K562 (cell line): ENCODE results near the gene AGPAT4. TPM values are rescaled to one million over a fixed set of nuclear protein-coding genes. Genes with fewer than 3 reads are reported as not detected.

Experiments
- ATF1 ChIP-seq, 2 experiments: fragments of 450-650 bp in 1 of 2; IDR thresholded peaks; 2 replicates each; pipeline ENCODE4 v1.6.1; 2016; ENCODE audit warnings: missing compliant biosample characterization in 1 of 2, missing genetic modification characterization in 1 of 2
- BACH1 ChIP-seq: fragments of 200-800 bp; sonication (Bioruptor generic); IDR thresholded peaks from 2 replicates; pipeline ENCODE4 v1.6.1; 2016; ENCODE audit warnings: missing genetic modification characterization, missing compliant biosample characterization
- CBFA2T3 ChIP-seq: fragments of 450-650 bp; IDR thresholded peaks from 2 replicates; pipeline ENCODE4 v1.6.1; 2017
- CHD1 ChIP-seq: fragments of 200-600 bp; sonication (generic); IDR thresholded peaks from one replicate; pipeline ENCODE4 v1.6.1; 2012; ENCODE audit warnings: mild to moderate bottlenecking, moderate library complexity, low read length, inconsistent platforms
- EHMT2 ChIP-seq: fragments of 450-650 bp; IDR thresholded peaks from 2 replicates; pipeline ENCODE4 v1.6.1; 2018; ENCODE audit warnings: antibody characterized with exemption
- ETV5 ChIP-seq: sonication (generic); formaldehyde crosslinking; IDR thresholded peaks from 2 replicates; pipeline ENCODE4 v1.4.0; 2020; ENCODE audit warnings: low read depth, mild to moderate bottlenecking, missing genetic modification reagents
- GABPB1 ChIP-seq: sonication (generic); formaldehyde crosslinking; IDR thresholded peaks from 2 replicates; pipeline ENCODE4 v1.8.0; 2022; ENCODE audit warnings: mild to moderate bottlenecking, missing genetic modification reagents
- JUN ChIP-seq, 2 experiments: sonication (generic) in 1 of 2; formaldehyde crosslinking in 1 of 2; IDR thresholded peaks; 2 replicates each; pipeline versions ENCODE4 v1.6.1 to v1.8.0; 2012 to 2022; ENCODE audit warnings: borderline replicate concordance in 2 of 2, mild to moderate bottlenecking in 2 of 2, improper control_type of control experiment in 1 of 2, low read depth in 1 of 2, low read length in 1 of 2, missing genetic modification reagents in 1 of 2
- KAT2B ChIP-seq: IDR thresholded peaks from one replicate; pipeline ENCODE4 v1.6.1; 2012; ENCODE audit warnings: low read depth, mild to moderate bottlenecking, control low read depth, inconsistent platforms, low read length, moderate library complexity
- KLF13 ChIP-seq: fragments of 450-650 bp; IDR thresholded peaks from 2 replicates; pipeline ENCODE4 v1.6.1; 2016; ENCODE audit warnings: missing genetic modification characterization, low read depth, mild to moderate bottlenecking, missing compliant biosample characterization, moderate library complexity, borderline replicate concordance
- NR3C1 ChIP-seq: sonication (generic); formaldehyde crosslinking; IDR thresholded peaks from 2 replicates; pipeline ENCODE4 v1.8.1; 2022; ENCODE audit warnings: missing genetic modification reagents
- NRF1 ChIP-seq, 2 experiments: fragments of 450-650 bp; IDR thresholded peaks in 1 of 2; conservative IDR thresholded peaks in 1 of 2; 2 replicates each; pipeline ENCODE4 v1.6.1; 2014; ENCODE audit warnings: mild to moderate bottlenecking in 2 of 2
- RAD21 ChIP-seq, 2 experiments: fragments of 250-450 bp in 1 of 2; fragments of 450-650 bp in 1 of 2; sonication (Bioruptor Pico) in 1 of 2; formaldehyde crosslinking in 1 of 2; IDR thresholded peaks in 1 of 2; conservative IDR thresholded peaks in 1 of 2; 2 replicates each; pipeline versions ENCODE4 v1.4.0 to v1.8.0; 2020 to 2022; ENCODE audit warnings: mild to moderate bottlenecking in 2 of 2, moderate library complexity in 1 of 2
- SMARCA5 ChIP-seq: fragments of 450-650 bp; IDR thresholded peaks from 2 replicates; pipeline ENCODE4 v1.6.1; 2016
- SP2 ChIP-seq: IDR thresholded peaks from 2 replicates; pipeline ENCODE4 v1.6.1; 2011; ENCODE audit warnings: mild to moderate bottlenecking, low read depth, low read length, moderate library complexity; ENCODE audit not compliant: poor library complexity, severe bottlenecking; ENCODE audit errors: extremely low read depth
- TAL1 ChIP-seq: fragments of 450-650 bp; IDR thresholded peaks from 2 replicates; pipeline ENCODE4 v1.6.1; 2016; ENCODE audit warnings: mild to moderate bottlenecking
- THRAP3 ChIP-seq: fragments of 450-650 bp; IDR thresholded peaks from 2 replicates; pipeline ENCODE4 v1.6.1; 2016; ENCODE audit warnings: mild to moderate bottlenecking, inconsistent platforms, borderline replicate concordance
- ZNF165 ChIP-seq: fragments of 250-450 bp; sonication (Bioruptor Pico); IDR thresholded peaks from 2 replicates; pipeline ENCODE4 v1.4.0; 2020; ENCODE audit warnings: borderline replicate concordance
- ZNF444 ChIP-seq: fragments of 250-450 bp; sonication (Bioruptor Pico); IDR thresholded peaks from 2 replicates; pipeline ENCODE4 v1.4.0; 2020; ENCODE audit warnings: mild to moderate bottlenecking, moderate library complexity
- ZNF785 ChIP-seq: fragments of 250-450 bp; sonication (Bioruptor Pico); IDR thresholded peaks from 2 replicates; pipeline ENCODE4 v1.4.0; 2020; ENCODE audit warnings: mild to moderate bottlenecking
- polyA plus RNA-seq, 8 experiments: library from polyadenylated mRNA; depleted of rRNA in 4 of 8; stranded (reverse) in 5 of 8; unstranded in 3 of 8; fragments of >200 nt; fragmentation: Nextera tagmentation in 2 of 8; fragmentation: Illumina TruSeq in 1 of 8; extraction: Ambion mirVana in 2 of 8; extraction: Trizol in 1 of 8; gene quantifications; 2 replicates each; pipeline versions ENCODE4 v1.2.1 to v1.2.3, GENCODE V29; 2011 to 2014; ENCODE audit warnings: inconsistent platforms in 1 of 8, missing spikeins in 1 of 8
- total RNA-seq, 7 experiments: library from RNA; depleted of rRNA in 6 of 7; stranded (reverse); fragments of >200 nt in 6 of 7; fragmentation: Illumina TruSeq in 2 of 7; extraction: Trizol in 2 of 7; gene quantifications; 2 replicates each; pipeline versions ENCODE4 v1.2.1 to v1.2.3, GENCODE V29; 2011 to 2021; ENCODE audit warnings: low replicate concordance in 1 of 7
- TF ChIP-seq, protein P1 (sequence below): fragments of 450-650 bp; IDR thresholded peaks from 2 replicates; pipeline ENCODE4 v1.6.1; 2016; ENCODE audit warnings: low read depth

Gene AGPAT4
- total and polyA plus RNA-seq, 9 of the 15 experiments (the other 6 are each of a cell fraction or from before 2014, with no cell fraction given) = 2.2 to 15.0 (median 5.7) TPM

DNA sequence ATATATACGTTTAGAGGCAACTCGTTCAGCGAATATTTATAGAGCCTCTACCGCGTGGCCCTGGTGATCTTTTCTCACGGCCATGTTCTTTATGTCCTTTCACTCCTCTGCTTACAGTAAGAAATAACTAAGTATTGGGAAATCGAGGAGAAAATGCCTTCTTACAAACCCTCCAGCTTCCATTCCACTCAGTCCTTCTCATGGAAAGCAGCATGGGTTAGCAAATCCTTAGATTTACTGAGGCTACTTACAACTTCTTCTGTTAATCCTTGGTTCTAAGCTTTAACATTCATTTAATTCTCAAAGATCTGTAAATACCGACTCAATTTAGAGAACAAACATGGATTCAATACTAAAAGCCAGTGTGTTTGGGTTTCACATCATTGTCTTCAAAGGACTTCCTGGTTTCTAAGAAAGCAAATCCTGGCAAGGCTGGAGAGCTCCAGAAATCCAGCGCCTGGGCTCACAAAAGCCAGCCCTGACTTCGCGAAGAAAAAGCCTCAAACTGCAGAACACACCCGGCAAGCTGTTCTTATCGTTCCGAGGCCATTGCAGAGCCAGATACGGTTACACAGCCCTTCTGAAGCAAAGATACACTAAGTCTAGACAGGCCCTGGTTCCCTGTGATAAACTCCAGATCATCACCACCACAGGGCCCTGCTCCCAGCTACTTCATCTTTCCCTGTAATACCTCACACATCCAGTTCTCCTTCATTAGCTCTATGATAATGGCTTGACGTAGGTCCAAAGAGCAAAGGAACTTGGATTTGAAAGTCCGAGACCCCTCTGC is 19.2 kb downstream of the AGPAT4 start (continued):
- TF ChIP-seq, protein P1, sequence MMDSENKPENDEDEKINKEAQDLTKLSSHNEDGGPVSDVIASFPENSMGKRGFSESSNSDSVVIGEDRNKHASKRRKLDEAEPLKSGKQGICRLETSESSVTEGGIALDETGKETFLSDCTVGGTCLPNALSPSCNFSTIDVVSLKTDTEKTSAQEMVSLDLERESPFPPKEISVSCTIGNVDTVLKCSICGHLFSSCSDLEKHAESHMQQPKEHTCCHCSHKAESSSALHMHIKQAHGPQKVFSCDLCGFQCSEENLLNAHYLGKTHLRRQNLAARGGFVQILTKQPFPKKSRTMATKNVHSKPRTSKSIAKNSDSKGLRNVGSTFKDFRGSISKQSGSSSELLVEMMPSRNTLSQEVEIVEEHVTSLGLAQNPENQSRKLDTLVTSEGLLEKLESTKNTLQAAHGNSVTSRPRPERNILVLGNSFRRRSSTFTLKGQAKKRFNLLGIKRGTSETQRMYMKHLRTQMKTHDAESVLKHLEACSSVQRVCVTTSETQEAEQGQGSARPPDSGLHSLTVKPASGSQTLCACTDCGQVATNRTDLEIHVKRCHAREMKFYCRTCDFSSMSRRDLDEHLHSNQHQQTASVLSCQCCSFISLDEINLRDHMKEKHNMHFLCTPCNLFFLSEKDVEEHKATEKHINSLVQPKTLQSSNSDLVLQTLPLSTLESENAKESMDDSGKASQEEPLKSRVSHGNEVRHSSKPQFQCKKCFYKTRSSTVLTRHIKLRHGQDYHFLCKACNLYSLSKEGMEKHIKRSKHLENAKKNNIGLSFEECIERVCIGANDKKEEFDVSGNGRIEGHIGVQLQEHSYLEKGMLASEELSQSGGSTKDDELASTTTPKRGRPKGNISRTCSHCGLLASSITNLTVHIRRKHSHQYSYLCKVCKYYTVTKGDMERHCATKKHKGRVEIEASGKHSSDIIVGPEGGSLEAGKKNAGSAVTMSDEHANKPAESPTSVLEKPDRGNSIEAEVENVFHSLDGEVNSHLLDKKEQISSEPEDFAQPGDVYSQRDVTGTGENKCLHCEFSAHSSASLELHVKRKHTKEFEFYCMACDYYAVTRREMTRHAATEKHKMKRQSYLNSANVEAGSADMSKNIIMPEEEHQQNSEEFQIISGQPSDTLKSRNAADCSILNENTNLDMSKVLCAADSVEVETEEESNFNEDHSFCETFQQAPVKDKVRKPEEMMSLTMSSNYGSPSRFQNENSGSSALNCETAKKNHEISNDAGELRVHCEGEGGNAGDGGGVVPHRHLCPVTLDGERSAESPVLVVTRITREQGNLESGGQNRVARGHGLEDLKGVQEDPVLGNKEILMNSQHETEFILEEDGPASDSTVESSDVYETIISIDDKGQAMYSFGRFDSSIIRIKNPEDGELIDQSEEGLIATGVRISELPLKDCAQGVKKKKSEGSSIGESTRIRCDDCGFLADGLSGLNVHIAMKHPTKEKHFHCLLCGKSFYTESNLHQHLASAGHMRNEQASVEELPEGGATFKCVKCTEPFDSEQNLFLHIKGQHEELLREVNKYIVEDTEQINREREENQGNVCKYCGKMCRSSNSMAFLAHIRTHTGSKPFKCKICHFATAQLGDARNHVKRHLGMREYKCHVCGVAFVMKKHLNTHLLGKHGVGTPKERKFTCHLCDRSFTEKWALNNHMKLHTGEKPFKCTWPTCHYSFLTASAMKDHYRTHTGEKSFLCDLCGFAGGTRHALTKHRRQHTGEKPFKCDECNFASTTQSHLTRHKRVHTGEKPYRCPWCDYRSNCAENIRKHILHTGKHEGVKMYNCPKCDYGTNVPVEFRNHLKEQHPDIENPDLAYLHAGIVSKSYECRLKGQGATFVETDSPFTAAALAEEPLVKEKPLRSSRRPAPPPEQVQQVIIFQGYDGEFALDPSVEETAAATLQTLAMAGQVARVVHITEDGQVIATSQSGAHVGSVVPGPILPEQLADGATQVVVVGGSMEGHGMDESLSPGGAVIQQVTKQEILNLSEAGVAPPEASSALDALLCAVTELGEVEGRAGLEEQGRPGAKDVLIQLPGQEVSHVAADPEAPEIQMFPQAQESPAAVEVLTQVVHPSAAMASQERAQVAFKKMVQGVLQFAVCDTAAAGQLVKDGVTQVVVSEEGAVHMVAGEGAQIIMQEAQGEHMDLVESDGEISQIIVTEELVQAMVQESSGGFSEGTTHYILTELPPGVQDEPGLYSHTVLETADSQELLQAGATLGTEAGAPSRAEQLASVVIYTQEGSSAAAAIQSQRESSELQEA = no peak
- TF ChIP-seq TAL1 = peak; percentile 99
- TF ChIP-seq KAT2B = peak; percentile 20
- no peak for TF ChIP-seq CHD1
- TF ChIP-seq RAD21 (CRISPR knock-in tag; conservative IDR thresholded peaks at IDR 0.05 in 1 of 2, IDR thresholded peaks at IDR 0.05 in 1 of 2) = peak in 1 of 2 experiments; percentile 42; a peak in 2 of 4 replicates
- no peak for TF ChIP-seq ZNF785 (CRISPR knock-in tag)
- TF ChIP-seq CBFA2T3 = peak; percentile 100
- no peak; a peak in 2 of 4 replicates for TF ChIP-seq NRF1 (conservative IDR thresholded peaks at IDR 0.05 in 1 of 2, IDR thresholded peaks at IDR 0.05 in 1 of 2)
- 0 out of 2 replicates have a peak, but pooled peaks have one; percentile 33 for TF ChIP-seq BACH1 (tag)
- TF ChIP-seq EHMT2 = no peak; the same call in 1 of the 2 replicates
- TF ChIP-seq GABPB1 = peak; percentile 22; the same call in 1 of the 2 replicates
- TF ChIP-seq SMARCA5 = no peak
- TF ChIP-seq ETV5 (CRISPR knock-in tag) = peak; percentile 70; the same call in 1 of the 2 replicates
- no peak for TF ChIP-seq THRAP3
- 0 out of 2 replicates have a peak, but pooled peaks have one; percentile 16 for TF ChIP-seq JUN (IDR thresholded peaks at IDR 0.05; ENCODE audit: borderline replicate concordance, low read depth, low read length)
- no peak for TF ChIP-seq JUN (CRISPR knock-in tag; IDR thresholded peaks at IDR 0.05; ENCODE audit: borderline replicate concordance)
- no peak for TF ChIP-seq KLF13 (tag)
- TF ChIP-seq ATF1 (CRISPR knock-in tag; IDR thresholded peaks at IDR 0.05) = no peak
- TF ChIP-seq ATF1 (tag; IDR thresholded peaks at IDR 0.05) = no peak; the same call in 1 of the 2 replicates
- TF ChIP-seq ZNF444 (CRISPR knock-in tag) = no peak
- no peak for TF ChIP-seq ZNF165
- TF ChIP-seq SP2 = no peak
- TF ChIP-seq NR3C1 (CRISPR knock-in tag) = no peak
